HepG2 (cell line): Measurements from ENCODE around the gene CNRIP1. TPM values are rescaled to one million over a fixed set of nuclear protein-coding genes. Genes with fewer than 3 reads are reported as not detected.

ENCODE experiments used
- ATAC-seq: fragments of 200-7000 bp; cut with Tn5 transposase; 3 replicates; pipeline ENCODE4 v1.9.1; 2020; ENCODE audit warnings: mild to moderate bottlenecking, moderate library complexity
- BruUV-seq: library from RNA; stranded (reverse); fragments of 400-500 nt; replicated peaks from 2 replicates; lab custom pipeline; 2021; lab: Mats Ljungman, UMichigan
- CTCF ChIA-PET: fragments of 300-600 bp; formaldehyde crosslinking; extraction: SDS; loops from one replicate; lab custom pipeline; 2021; ENCODE audit warnings: low total read pairs, inconsistent platforms, low intra/inter-chr PET ratio; lab: Yijun Ruan, JAX
- POLR2A ChIA-PET: fragments of 350-600 bp; sonication (Branson Sonifier 250); formaldehyde crosslinking; loops from one replicate; lab custom pipeline; 2020; ENCODE audit warnings: antibody characterized with exemption, inconsistent platforms; lab: Yijun Ruan, JAX
- DNase-seq: peaks from one replicate; pipeline ENCODE4 v3.0.0-alpha.2; 2015; ENCODE audit warnings: low spot score
- FAIRE-seq: peaks from 3 replicates; lab custom pipeline; 2011; peaks lifted over from hg19 to GRCh38; lab: Jason Lieb, UNC
- H2AFZ ChIP-seq: one replicate; pipeline ENCODE4 v1.6.1; 2011; ENCODE audit warnings: low read length, inconsistent platforms
- H3K27ac ChIP-seq: fragments of 300-600 bp; 3 replicates; pipeline ENCODE4 v1.8.0; 2011; ENCODE audit warnings: mixed run types, mild to moderate bottlenecking, mixed read lengths, low read length, inconsistent platforms; ENCODE audit not compliant: insufficient read depth; ENCODE audit errors: extremely low read length
- H3K27me3 ChIP-seq, 2 experiments: fragments of 200-600 bp in 1 of 2; 2 replicates in 1 of 2; 3 replicates in 1 of 2; pipeline versions ENCODE4 v1.6.0 to v1.8.0; 2011; ENCODE audit warnings: low read length in 2 of 2, mild to moderate bottlenecking in 2 of 2, moderate library complexity in 2 of 2, inconsistent platforms in 1 of 2; ENCODE audit not compliant: insufficient read depth in 2 of 2, control insufficient read depth in 1 of 2
- H3K36me3 ChIP-seq, 2 experiments: fragments of 200-600 bp in 1 of 2; replicated peaks in 1 of 2; 2 replicates in 1 of 2; 3 replicates in 1 of 2; pipeline versions ENCODE4 v1.5.1 to v1.8.0; 2011; ENCODE audit warnings: low read length in 2 of 2, inconsistent platforms in 1 of 2; ENCODE audit not compliant: insufficient read depth in 2 of 2, control insufficient read depth in 1 of 2
- H3K4me1 ChIP-seq: 2 replicates; pipeline ENCODE4 v1.5.1; 2012; ENCODE audit warnings: low read length, inconsistent platforms; ENCODE audit not compliant: insufficient read depth
- H3K4me2 ChIP-seq: 2 replicates; pipeline ENCODE4 v1.6.0; 2011; ENCODE audit warnings: low read depth, low read length, inconsistent platforms
- H3K4me3 ChIP-seq, 3 experiments: fragments of 200-600 bp in 1 of 3; sonication (generic), shearing (Covaris generic) in 1 of 3; replicated peaks in 1 of 3; 2 replicates each; pipeline ENCODE4 v1.5.1; 2011 to 2016; ENCODE audit warnings: low read length in 3 of 3, inconsistent platforms in 2 of 3, low read depth in 2 of 3, mild to moderate bottlenecking in 2 of 3, control low read depth in 1 of 3, mixed read lengths in 1 of 3; ENCODE audit not compliant: insufficient read depth in 1 of 3
- H3K79me2 ChIP-seq: one replicate; pipeline ENCODE4 v1.6.1; 2011; ENCODE audit warnings: low read length, inconsistent platforms; ENCODE audit not compliant: insufficient read depth
- H3K9ac ChIP-seq: 2 replicates; pipeline ENCODE4 v1.6.0; 2011; ENCODE audit warnings: mild to moderate bottlenecking, low read depth, low read length, inconsistent platforms; ENCODE audit not compliant: insufficient read depth
- H3K9me3 ChIP-seq: 2 replicates; pipeline ENCODE4 v1.5.1; 2012; ENCODE audit warnings: mild to moderate bottlenecking, low read length
- H4K20me1 ChIP-seq: 2 replicates; pipeline ENCODE4 v1.6.0; 2011; ENCODE audit warnings: inconsistent platforms, mild to moderate bottlenecking, low read length, moderate library complexity; ENCODE audit not compliant: insufficient read depth
- CHCHD3 ChIP-seq: sonication (generic); formaldehyde crosslinking; IDR thresholded peaks from 2 replicates; pipeline ENCODE4 v1.8.0; 2022; ENCODE audit warnings: mild to moderate bottlenecking, missing genetic modification reagents, moderate library complexity
- GZF1 ChIP-seq: sonication (generic); formaldehyde crosslinking; IDR thresholded peaks from 2 replicates; pipeline ENCODE4 v1.5.1; 2020; ENCODE audit warnings: mild to moderate bottlenecking, missing genetic modification reagents
- KLF15 ChIP-seq: sonication (generic); formaldehyde crosslinking; IDR thresholded peaks from 2 replicates; pipeline ENCODE4 v1.8.1; 2023; ENCODE audit warnings: borderline replicate concordance, mild to moderate bottlenecking, inconsistent platforms, missing genetic modification reagents, mixed read lengths
- KLF9 ChIP-seq: IDR thresholded peaks from 2 replicates; pipeline ENCODE4 v1.6.1; 2016; ENCODE audit warnings: low read depth
- MXD4 ChIP-seq: IDR thresholded peaks from 2 replicates; pipeline ENCODE4 v1.6.1; 2016; ENCODE audit warnings: mild to moderate bottlenecking, missing biosample characterization, missing genetic modification reagents
- NFKB2 ChIP-seq: sonication (generic); formaldehyde crosslinking; IDR thresholded peaks from 2 replicates; pipeline ENCODE4 v1.4.0; 2020; ENCODE audit warnings: missing genetic modification reagents, borderline replicate concordance
- PAX8 ChIP-seq: sonication (generic); formaldehyde crosslinking; IDR thresholded peaks from 2 replicates; pipeline ENCODE4 v1.8.0; 2022; ENCODE audit warnings: mild to moderate bottlenecking, missing genetic modification reagents, borderline replicate concordance
- REL ChIP-seq: sonication (generic); formaldehyde crosslinking; conservative IDR thresholded peaks from 2 replicates; pipeline ENCODE4 v1.8.0; 2022; ENCODE audit warnings: mild to moderate bottlenecking, missing genetic modification reagents, moderate library complexity
- SALL2 ChIP-seq: sonication (generic); formaldehyde crosslinking; IDR thresholded peaks from 2 replicates; pipeline ENCODE4 v1.8.1; 2023; ENCODE audit warnings: mild to moderate bottlenecking, missing genetic modification reagents, inconsistent platforms
- SIN3A ChIP-seq: IDR thresholded peaks from 2 replicates; pipeline ENCODE4 v1.6.1; 2011; ENCODE audit warnings: low read depth, mild to moderate bottlenecking, control low read depth, low read length, borderline replicate concordance
- SKI ChIP-seq: fragments of 450-650 bp; IDR thresholded peaks from one replicate; pipeline ENCODE4 v1.6.1; 2018; ENCODE audit warnings: mild to moderate bottlenecking; ENCODE audit not compliant: partially characterized antibody
- TBX3 ChIP-seq: fragments of 450-650 bp; IDR thresholded peaks from 2 replicates; pipeline ENCODE4 v1.6.1; 2017; ENCODE audit warnings: antibody characterized with exemption, mild to moderate bottlenecking, inconsistent platforms, borderline replicate concordance
- ZMYM2 ChIP-seq: sonication (generic); formaldehyde crosslinking; IDR thresholded peaks from 2 replicates; pipeline ENCODE4 v1.8.0; 2022; ENCODE audit warnings: mild to moderate bottlenecking, missing genetic modification reagents
- ZNF224 ChIP-seq: sonication (generic); formaldehyde crosslinking; IDR thresholded peaks from 2 replicates; pipeline ENCODE4 v1.5.0; 2020; ENCODE audit warnings: mild to moderate bottlenecking, missing genetic modification reagents
- ZNF256 ChIP-seq: sonication (generic); formaldehyde crosslinking; conservative IDR thresholded peaks from 2 replicates; pipeline ENCODE4 v1.4.0; 2020; ENCODE audit warnings: missing genetic modification reagents
- ZNF446 ChIP-seq: sonication (generic); formaldehyde crosslinking; IDR thresholded peaks from 2 replicates; pipeline ENCODE4 v1.5.0; 2020; ENCODE audit warnings: mild to moderate bottlenecking, missing genetic modification reagents
- ZNF557 ChIP-seq: sonication (generic); formaldehyde crosslinking; IDR thresholded peaks from 2 replicates; pipeline ENCODE4 v1.4.0; 2020; ENCODE audit warnings: missing genetic modification reagents
- ZNF570 ChIP-seq: sonication (generic); formaldehyde crosslinking; IDR thresholded peaks from 2 replicates; pipeline ENCODE4 v1.4.0; 2020; ENCODE audit warnings: mild to moderate bottlenecking, missing genetic modification reagents, borderline replicate concordance
- ZNF615 ChIP-seq: sonication (generic); formaldehyde crosslinking; IDR thresholded peaks from 2 replicates; pipeline ENCODE4 v1.5.0; 2020; ENCODE audit warnings: mild to moderate bottlenecking, missing genetic modification reagents, borderline replicate concordance
- ZSCAN25 ChIP-seq: sonication (generic); formaldehyde crosslinking; IDR thresholded peaks from 2 replicates; pipeline ENCODE4 v1.8.0; 2022; ENCODE audit warnings: mild to moderate bottlenecking, missing genetic modification reagents
- WGBS: methylation state at CpG from one replicate; pipeline ENCODE4 v1.1.6; 2017; ENCODE audit warnings: low lambda C conversion rate; 5-methylcytosine and 5-hydroxymethylcytosine counted together
- in situ Hi-C: cut with HindIII; loops from 2 replicates; pipeline ENCODE4 v1.10.0; 2017; ENCODE audit warnings: low pct_unique_long_range_greater_than_20kb; ENCODE audit not compliant: extremely low pct_ligation_motif_present
- intact Hi-C: fragments of 100-400 bp; cut with micrococcal nuclease; formaldehyde crosslinking; loops from one replicate; pipeline ENCODE4 v1.10.0; 2022; ENCODE audit not compliant: unreplicated experiment
- polyA plus RNA-seq, 8 experiments: library from polyadenylated mRNA; depleted of rRNA in 3 of 8; stranded (reverse) in 7 of 8; unstranded in 1 of 8; fragments of >200 nt; fragmentation: Illumina TruSeq in 4 of 8; extraction: Trizol in 4 of 8; gene quantifications; 2 replicates each; pipeline versions ENCODE4 v1.2.1 to v1.2.3, GENCODE V29; 2011 to 2016; ENCODE audit warnings: low read depth in 4 of 8, missing spikeins in 1 of 8, mixed read lengths in 1 of 8; ENCODE audit not compliant: insufficient read depth in 1 of 8
- total RNA-seq, 5 experiments: library from RNA; depleted of rRNA; stranded (reverse); fragments of >200 nt; fragmentation: Illumina TruSeq; extraction: Trizol; gene quantifications; 2 replicates each; pipeline ENCODE4 v1.2.3, GENCODE V29; 2016; ENCODE audit warnings: low read depth in 1 of 5
- TF ChIP-seq, protein P1 (sequence below): sonication (generic); formaldehyde crosslinking; IDR thresholded peaks from 2 replicates; pipeline ENCODE4 v1.4.0; 2020; ENCODE audit warnings: missing genetic modification reagents
- TF ChIP-seq, protein P2 (sequence below): IDR thresholded peaks from 2 replicates; pipeline ENCODE4 v1.6.1; 2016; ENCODE audit warnings: low read depth, borderline replicate concordance
- TF ChIP-seq, protein P3 (sequence below): sonication (generic); formaldehyde crosslinking; IDR thresholded peaks from 2 replicates; pipeline ENCODE4 v1.4.0; 2020; ENCODE audit warnings: missing genetic modification reagents

Gene CNRIP1
- total and polyA plus RNA-seq, 2 of the 13 experiments (the other 11 are each of a cell fraction or from before 2014, with no cell fraction given), result not detected

DNA sequence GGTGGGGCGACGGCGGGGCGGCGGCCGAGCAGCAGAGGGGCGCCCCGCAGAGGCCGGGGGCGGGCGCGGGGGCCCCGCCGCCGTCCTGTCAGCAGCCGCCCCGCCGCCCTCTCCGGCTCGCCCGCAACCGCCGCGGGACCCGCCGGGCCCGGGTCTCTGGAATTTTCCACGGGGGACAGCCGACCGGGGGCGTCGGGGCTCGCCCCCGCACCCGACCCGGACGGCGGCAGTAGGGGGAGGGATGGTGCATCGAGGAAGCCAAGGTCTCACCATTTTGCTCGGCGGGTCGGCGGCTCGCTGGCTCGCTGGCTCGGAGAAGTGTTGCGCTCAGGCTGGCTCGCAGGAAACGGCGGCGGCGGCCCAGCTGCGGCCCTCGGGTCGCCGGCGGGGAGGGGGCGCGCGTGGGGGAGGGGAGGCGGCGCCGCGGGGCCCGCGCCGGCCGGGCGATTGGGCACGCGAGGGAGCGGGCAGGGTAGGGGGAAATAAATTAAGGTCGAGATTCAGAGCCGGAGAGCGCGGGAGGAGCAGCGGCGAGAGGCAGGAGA lies 67.8 kb downstream of the CNRIP1 start:
- intact Hi-C loops, result loop anchor here (1.0 to 5.0 kb wide), 7 partner anchors 15 to 190 kb away; partner anchors contain the start of genes C1D and PNO1
- H2AFZ ChIP-seq, result no peak overlapping the region
- ATAC-seq, result peak; percentile 19
- no peak for TF ChIP-seq ZNF224 (CRISPR knock-in tag)
- TF ChIP-seq, protein P1, sequence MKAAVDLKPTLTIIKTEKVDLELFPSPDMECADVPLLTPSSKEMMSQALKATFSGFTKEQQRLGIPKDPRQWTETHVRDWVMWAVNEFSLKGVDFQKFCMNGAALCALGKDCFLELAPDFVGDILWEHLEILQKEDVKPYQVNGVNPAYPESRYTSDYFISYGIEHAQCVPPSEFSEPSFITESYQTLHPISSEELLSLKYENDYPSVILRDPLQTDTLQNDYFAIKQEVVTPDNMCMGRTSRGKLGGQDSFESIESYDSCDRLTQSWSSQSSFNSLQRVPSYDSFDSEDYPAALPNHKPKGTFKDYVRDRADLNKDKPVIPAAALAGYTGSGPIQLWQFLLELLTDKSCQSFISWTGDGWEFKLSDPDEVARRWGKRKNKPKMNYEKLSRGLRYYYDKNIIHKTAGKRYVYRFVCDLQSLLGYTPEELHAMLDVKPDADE (CRISPR knock-in tag), result no peak
- 0 out of 2 replicates have a peak, but pooled peaks have one; percentile 71 for TF ChIP-seq PAX8
- TF ChIP-seq GZF1 (CRISPR knock-in tag), result 0 out of 2 replicates have a peak, but pooled peaks have one; percentile 0
- TF ChIP-seq REL (CRISPR knock-in tag), result 0 out of 2 replicates have a peak, but pooled peaks have one; percentile 46
- TF ChIP-seq, protein P2, sequence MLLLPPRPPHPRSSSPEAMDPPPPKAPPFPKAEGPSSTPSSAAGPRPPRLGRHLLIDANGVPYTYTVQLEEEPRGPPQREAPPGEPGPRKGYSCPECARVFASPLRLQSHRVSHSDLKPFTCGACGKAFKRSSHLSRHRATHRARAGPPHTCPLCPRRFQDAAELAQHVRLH (CRISPR knock-in tag), result 0 out of 2 replicates have a peak, but pooled peaks have one; percentile 9
- TF ChIP-seq ZSCAN25 (CRISPR knock-in tag), result no peak
- TF ChIP-seq SIN3A, result no peak
- no peak for TF ChIP-seq SALL2 (CRISPR knock-in tag)
- TF ChIP-seq ZNF570 (CRISPR knock-in tag), result no peak
- no peak for TF ChIP-seq KLF15 (CRISPR knock-in tag)
- TF ChIP-seq KLF9 (CRISPR knock-in tag), result 0 out of 2 replicates have a peak, but pooled peaks have one; percentile 2
- TF ChIP-seq ZNF446, result 0 out of 2 replicates have a peak, but pooled peaks have one; percentile 63
- TF ChIP-seq, protein P3, sequence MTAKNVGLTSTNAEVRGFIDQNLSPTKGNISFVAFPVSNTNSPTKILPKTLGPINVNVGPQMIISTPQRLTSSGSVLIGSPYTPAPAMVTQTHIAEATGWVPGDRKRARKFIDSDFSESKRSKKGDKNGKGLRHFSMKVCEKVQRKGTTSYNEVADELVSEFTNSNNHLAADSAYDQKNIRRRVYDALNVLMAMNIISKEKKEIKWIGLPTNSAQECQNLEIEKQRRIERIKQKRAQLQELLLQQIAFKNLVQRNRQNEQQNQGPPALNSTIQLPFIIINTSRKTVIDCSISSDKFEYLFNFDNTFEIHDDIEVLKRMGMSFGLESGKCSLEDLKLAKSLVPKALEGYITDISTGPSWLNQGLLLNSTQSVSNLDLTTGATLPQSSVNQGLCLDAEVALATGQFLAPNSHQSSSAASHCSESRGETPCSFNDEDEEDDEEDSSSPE (CRISPR knock-in tag), result 0 out of 2 replicates have a peak, but pooled peaks have one; percentile 2
- TF ChIP-seq CHCHD3 (CRISPR knock-in tag), result no peak
- TF ChIP-seq ZMYM2 (CRISPR knock-in tag), result no peak
- TF ChIP-seq MXD4, result no peak
- TF ChIP-seq SKI, result peak; percentile 4
- no peak for TF ChIP-seq TBX3
- no peak for TF ChIP-seq NFKB2 (CRISPR knock-in tag)
- no peak for TF ChIP-seq ZNF256 (CRISPR knock-in tag)
- TF ChIP-seq ZNF557, result no peak
- TF ChIP-seq ZNF615 (CRISPR knock-in tag), result 0 out of 2 replicates have a peak, but pooled peaks have one; percentile 16

More for the DNA sequence above, 67.8 kb downstream of the CNRIP1 start:
- H3K79me2 ChIP-seq, result peaks cover 60% of the 10 kb centered on the region
- H3K9ac ChIP-seq, result peak overlapping the region; percentile 95
- H3K27me3 ChIP-seq, result no peaks in the 10 kb centered on the region; a peak in 1 of 5 replicates
- in situ Hi-C loops, result no loop called here
- WGBS, result under 1% methylated on average over 27 of the region's 78 CpGs
- H3K4me3 ChIP-seq, result peak overlapping the region; percentile 83 to 97 (median 96)
- H3K9me3 ChIP-seq, result no peaks in the 10 kb centered on the region
- no peak for DNase-seq
- no peak for FAIRE-seq
- no TSS peak for BruUV-seq
- ChIA-PET CTCF (interaction anchor here (1.8 kb wide), 1 partner anchor 56 kb away, joined by 9 read pairs; no protein-coding TSS in a partner anchor), POLR2A (interaction anchor here (0.6 to 3.8 kb wide), 12 partner anchors 29 to 1818 kb away, joined by 3 to 26 read pairs (median 4); partner anchors contain the start of genes C1D and PNO1)
- peaks cover 0 to 11% of the 10 kb centered on the region in 2 experiments; a peak in 2 of 5 replicates for H3K36me3 ChIP-seq
- peaks cover 48% of the 10 kb centered on the region for H3K4me1 ChIP-seq
- H3K27ac ChIP-seq, result peak overlapping the region; percentile 94
- H4K20me1 ChIP-seq, result peaks cover 40% of the 10 kb centered on the region
- peak overlapping the region; percentile 87 for H3K4me2 ChIP-seq
